ENCODE measurements around the gene BDP1.
"Not testable (repeated sequence)": the region's sequence is repeated elsewhere in the genome, so short reads cannot be mapped to it uniquely, and the experiment has no call there.

BDP1 gene

GRCh38 chr5:71552026-71552749, 96.7 kb downstream of the BDP1 start:
- DNase-seq; intact Hi-C loops (cut with DNase I): not testable (repeated sequence)

- intact Hi-C loops (cut with DNase I): no loop called here
These were observed 107.7 kb downstream of the BDP1 start for GRCh38 chr5:71563161-71563560.

GRCh38 chr5:71564895-71565294, 109.4 kb downstream of the BDP1 start:
- intact Hi-C loops (cut with DNase I): no loop called here
- DNase-seq: no peak

More at GRCh38 chr5:71563161-71563560, 107.7 kb downstream of the BDP1 start:
- DNase-seq: no peak

GRCh38 chr5:71569748-71570509, 114.5 kb downstream of the BDP1 start:
- intact Hi-C loops (cut with DNase I): no loop called here
- no peak for DNase-seq

GRCh38 chr5:71571811-71572210, 116.4 kb downstream of the BDP1 start:
- DNase-seq; intact Hi-C loops (cut with DNase I): not testable (repeated sequence)

- intact Hi-C loops (cut with DNase I): no loop called here
- DNase-seq: no peak
These were observed 118.1 kb downstream of the BDP1 start for GRCh38 chr5:71573591-71573990.

GRCh38 chr5:71575588-71575987, 120.1 kb downstream of the BDP1 start:
- DNase-seq; intact Hi-C loops (cut with DNase I): not testable (repeated sequence)

GRCh38 chr5:71576241-71576640, 120.8 kb downstream of the BDP1 start:
- intact Hi-C loops (cut with DNase I): no loop called here
- no peak for DNase-seq

GRCh38 chr5:71577839-71578238, 122.4 kb downstream of the BDP1 start:
- intact Hi-C loops (cut with DNase I); DNase-seq: not testable (repeated sequence)

- intact Hi-C loops (cut with DNase I): no loop called here
- DNase-seq: no peak
These were observed 127.6 kb downstream of the BDP1 start for GRCh38 chr5:71582945-71583584.

- intact Hi-C loops (cut with DNase I): no loop called here
- peak in 12 of 42 donors; percentile 5 to 43 (median 17) for DNase-seq
These were observed 130.8 kb downstream of the BDP1 start for GRCh38 chr5:71586052-71586940.

GRCh38 chr5:71586941-71587765, 131.7 kb downstream of the BDP1 start, which contains the start of gene MCCC2:
MCCC2 (plus strand) TSS chr5:71587340; CDS start chr5:71587426, 86 bp downstream.
- intact Hi-C loops (cut with DNase I): no loop called here
- peak; percentile 93 to 99 (median 97) for DNase-seq

- intact Hi-C loops (cut with DNase I): no loop called here
These were observed 132.5 kb downstream of the BDP1 start for GRCh38 chr5:71587766-71588532.

GRCh38 chr5:71588533-71588885, 133.1 kb downstream of the BDP1 start:
- intact Hi-C loops (cut with DNase I): no loop called here
- DNase-seq: no peak

More at GRCh38 chr5:71587766-71588532, 132.5 kb downstream of the BDP1 start:
- DNase-seq: no peak

GRCh38 chr5:71589903-71590302, 134.5 kb downstream of the BDP1 start:
- no peak for DNase-seq
- intact Hi-C loops (cut with DNase I): no loop called here

GRCh38 chr5:71591100-71591499, 135.6 kb downstream of the BDP1 start:
- intact Hi-C loops (cut with DNase I): no loop called here
- DNase-seq: no peak

- no peak for DNase-seq
- intact Hi-C loops (cut with DNase I): no loop called here
These were observed 140.7 kb downstream of the BDP1 start for GRCh38 chr5:71596169-71596568.
